HG03378 (cell line): Measurements from ENCODE around the gene LCNL1.
"Not testable (repeated sequence)": the region's sequence is repeated elsewhere in the genome, so short reads cannot be mapped to it uniquely, and the experiment has no call there.

Source experiments
- ATAC-seq: cut with Tn5 transposase; IDR thresholded peaks from one replicate; pipeline ENCODE4 v1.9.1; 2021; ENCODE audit warnings: mild to moderate bottlenecking, moderate library complexity; ENCODE audit not compliant: unreplicated experiment

The LCNL1 gene

DNA sequence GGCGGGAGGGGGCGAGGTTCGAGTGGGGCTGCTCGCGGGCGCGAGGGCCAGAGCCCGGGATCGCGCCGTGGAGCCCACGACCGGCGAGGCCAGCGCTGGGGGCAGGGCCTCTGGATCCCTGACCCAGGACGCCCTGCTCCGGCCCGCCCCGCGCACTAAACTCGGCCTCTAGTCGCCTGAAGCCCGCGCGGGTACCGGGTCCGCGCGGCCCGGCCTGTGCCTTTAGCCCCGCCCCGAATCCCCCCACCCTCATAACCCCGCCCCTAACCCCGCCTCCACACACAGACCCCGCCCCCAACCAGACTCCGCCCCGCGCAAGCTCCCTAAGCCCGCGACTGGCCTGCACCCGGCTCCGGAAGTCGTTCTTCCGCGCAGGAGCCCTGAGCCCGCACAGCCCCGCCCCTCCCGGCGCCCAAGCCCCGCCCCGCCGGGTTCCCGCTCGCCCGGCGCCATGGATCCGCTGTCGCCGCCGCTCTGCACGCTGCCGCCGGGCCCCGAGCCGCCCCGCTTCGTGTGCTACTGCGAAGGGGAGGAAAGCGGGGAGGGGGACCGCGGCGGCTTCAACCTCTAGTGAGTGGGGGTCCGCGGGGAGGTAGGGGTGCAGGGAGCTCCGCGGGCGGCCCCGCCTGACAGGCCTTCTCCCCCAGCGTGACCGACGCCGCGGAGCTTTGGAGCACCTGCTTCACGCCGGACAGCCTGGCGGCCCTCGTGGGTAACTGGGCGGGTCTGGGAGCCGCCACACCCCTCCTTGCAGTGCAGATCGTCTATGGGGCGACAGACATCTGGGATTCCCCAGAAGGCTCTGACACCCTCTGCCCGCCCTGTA is 9.4 kb downstream of the LCNL1 start, which contains the start of gene PAXX:
Gene PAXX (plus strand): TSS at position 430 of the 826 bp plus-strand sequence. CDS start 22 bp downstream, at position 452.
- peak; percentile 66 for ATAC-seq

DNA sequence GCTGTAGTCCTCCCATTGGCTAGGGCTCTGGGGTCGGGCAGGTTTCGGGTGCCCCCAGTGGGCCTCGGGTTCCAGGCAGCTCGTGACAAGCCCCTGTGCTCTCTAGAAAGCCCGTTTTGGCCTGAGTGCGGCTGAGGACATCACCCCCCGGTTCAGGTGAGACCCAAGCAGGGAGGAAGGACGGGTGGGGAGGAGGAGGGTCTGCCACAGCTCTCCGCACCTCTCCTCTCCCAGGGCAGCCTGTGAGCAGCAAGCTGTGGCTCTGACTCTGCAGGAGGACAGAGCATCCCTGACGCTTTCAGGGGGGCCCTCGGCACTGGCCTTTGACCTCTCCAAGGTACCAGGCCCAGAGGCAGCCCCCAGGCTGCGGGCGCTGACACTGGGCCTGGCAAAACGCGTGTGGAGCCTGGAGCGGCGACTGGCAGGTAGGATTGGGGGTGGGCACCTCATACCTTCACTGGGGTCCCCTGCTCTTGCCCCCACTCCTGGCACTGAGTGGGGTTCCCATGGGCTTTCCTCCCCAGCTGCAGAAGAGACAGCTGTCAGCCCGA is 10.1 kb downstream of the LCNL1 start:
- ATAC-seq = peak; percentile 7

DNA sequence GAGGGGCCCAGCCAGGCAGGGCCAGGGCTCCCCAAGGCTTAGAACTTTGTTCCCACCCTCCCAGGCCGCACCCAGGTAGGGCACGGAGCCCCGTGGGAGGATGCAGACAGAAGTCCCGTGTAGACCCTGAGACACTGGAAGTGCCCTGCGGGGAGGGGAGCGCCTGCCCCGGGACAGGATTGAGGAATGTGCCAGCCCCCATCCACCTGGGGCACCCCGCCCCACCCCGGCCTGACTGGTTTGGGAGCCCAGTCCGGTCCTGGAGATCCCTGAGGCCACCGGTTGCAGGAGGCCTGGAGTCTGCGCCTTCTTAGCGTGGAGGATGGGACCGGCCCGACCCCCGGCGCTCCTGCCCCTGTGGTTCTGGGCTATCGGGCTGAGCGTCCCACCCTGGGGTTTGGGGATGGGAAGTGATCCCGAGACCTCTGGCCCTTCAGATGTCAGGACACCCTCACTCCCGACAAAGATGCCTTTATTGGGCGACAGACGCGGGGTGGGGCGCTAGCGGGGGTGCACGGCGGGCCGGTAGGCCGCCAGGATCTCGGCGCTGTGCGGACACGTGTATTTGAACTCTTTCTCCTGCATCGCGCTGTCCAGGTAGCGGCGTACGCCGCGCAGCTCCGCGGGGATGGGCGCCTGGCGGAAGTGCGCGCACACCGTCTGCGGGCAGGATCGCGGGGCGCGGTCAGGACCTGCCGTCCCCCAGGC is 11.5 kb downstream of the LCNL1 start:
- no peak for ATAC-seq

DNA sequence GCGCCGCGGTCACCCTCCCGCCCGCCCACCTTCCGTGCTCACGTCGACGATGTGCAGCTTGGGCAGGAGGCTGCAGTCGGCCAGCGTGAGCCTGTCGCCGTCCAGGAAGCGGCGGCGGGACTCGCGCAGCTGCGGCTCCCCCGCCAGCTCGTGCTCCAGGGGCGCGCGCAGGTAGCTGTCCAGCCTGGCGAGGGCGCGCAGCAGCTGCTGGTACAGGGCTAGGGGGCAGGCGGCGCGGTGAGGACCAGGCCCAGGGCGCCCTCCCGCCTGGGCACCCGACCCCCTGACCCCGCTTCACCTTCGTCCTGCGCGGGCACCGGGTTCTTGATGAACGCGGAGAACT is 12.1 kb downstream of the LCNL1 start:
- ATAC-seq = no peak

DNA sequence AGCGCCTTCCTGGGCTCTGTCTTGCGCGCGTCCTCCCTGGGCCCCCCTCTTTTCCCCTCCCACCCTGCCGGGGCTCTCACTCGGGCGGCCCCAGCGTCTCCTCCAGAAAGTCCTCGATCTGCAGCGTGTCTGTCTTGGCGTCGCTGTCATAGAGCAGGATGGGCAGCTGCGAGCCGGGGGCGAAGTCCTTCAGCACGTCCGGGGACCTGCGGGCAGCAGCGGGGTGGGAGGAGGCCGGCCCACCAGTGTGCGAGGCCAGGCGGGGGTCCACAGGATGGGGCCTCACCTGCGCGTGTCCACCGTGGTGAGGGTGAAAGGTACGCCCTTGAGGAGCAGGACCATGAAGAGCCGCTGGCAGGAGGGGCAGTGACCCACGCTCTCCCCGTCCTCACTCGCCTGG is 12.6 kb downstream of the LCNL1 start:
- no peak for ATAC-seq

DNA sequence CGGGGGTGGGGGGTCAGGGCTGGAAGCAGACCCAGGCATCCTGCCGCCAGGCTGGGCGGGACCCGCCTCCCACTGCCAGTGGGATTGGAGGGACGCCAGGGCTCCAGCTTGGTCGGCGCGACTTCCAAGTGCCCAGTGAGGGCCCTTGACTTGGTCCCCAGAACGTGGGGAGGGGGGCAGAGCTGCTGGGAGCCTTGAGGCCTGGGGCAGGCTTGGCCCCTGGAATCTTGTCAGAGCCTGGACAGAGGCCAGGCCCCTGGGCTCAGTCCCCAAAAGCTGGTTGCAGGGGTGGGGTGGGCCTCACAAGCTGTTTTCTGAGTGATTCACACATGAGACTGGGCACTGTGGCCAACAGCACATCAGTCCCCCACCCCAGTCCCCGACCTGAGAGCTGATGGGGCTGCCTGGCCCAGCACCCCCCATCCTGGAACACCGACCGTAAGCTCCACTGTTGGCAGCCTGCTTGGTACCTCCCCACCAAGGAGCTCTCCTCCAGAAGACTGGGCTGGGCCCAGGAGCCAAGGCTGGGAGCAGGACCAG is 13.0 kb downstream of the LCNL1 start:
- ATAC-seq = no peak

DNA sequence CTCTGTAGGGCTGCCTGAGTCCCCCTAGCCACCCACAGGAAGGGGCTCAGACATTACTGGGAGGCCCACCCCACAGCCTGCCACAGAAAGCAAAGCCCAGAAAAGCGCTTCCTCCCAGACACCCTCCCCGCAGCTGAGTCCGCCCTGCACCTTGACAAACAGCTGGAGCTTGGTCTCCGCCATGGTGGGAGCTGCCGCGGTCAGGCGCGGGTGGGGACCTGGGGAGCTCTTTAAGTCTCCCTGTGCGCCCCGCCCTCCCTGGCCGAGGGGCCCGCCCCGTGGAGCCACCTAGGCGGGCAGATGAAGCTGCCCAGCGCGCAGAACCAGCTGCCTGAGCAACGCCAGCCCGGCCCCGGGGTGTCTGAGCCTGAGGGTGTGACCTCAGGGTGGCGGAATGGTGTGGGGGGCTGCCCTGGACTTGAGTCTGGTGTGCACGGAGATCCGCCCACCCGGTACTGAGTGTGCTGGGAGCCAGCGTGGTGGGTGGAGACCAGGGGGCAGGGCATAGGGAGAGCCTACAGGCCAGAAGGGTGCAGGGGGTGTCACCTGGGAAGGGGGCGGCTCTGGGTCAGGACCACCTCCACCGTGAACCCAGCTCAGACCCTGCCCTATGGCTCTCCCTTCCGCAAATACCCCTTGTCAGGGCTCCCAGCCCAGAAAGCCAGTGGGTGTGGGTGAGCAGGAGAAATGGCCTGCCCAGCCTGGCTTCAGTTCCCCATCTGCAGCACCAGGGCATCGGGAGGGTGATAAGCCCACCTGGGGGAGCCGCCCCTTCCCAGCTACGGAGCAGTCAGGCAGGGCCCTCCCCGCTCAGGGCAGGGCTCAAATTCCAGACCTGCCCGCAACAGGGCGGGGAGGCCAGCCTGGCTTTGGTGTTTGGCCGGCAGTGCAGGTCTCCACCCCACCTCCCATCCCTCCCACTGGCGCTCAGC is 13.8 kb downstream of the LCNL1 start, which contains the start of gene CLIC3:
Gene CLIC3 (minus strand): TSS at position 208 of the 932 bp plus-strand sequence. CDS start 25 bp downstream, at position 183.
- ATAC-seq = no peak

DNA sequence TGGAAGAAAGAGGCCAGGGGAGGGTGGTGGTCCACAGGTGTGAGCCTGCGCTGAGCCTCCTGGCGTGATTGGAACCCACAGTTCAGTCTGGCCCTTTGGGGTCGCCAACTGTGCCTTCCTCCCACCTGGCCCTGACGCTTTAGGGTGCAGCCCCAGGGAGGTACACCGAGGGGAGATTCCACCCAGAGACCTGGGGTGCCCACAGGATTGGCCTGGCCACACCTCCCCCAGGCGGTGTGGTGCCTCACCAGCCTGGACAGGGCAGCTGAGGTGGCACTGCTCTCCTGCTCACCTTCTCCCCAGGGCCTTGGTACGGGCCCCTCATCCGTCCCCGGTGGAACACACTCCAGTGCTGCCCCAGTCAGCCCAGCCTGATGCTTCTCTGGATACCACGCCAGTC is 14.6 kb downstream of the LCNL1 start:
- no peak for ATAC-seq

DNA sequence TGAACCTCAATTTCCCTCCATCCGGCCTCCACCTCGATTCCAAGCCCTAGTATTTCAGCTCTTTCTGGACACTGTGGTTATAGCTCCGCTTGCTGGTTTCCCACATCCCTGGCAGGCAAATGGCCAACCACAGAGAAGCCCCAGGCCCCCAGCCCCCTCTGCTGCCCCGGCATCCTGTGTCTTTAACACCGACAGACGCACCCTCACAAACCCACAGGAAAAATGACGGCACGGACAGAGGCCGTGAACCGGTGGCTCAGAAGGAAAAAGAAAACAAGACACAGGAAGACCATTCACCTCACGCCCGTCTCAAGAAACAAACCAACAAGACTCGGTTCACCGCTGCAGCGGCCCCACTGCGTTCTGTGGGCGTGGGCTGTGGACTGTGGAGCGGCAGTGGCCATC is 15.0 kb downstream of the LCNL1 start:
- ATAC-seq = no peak

DNA sequence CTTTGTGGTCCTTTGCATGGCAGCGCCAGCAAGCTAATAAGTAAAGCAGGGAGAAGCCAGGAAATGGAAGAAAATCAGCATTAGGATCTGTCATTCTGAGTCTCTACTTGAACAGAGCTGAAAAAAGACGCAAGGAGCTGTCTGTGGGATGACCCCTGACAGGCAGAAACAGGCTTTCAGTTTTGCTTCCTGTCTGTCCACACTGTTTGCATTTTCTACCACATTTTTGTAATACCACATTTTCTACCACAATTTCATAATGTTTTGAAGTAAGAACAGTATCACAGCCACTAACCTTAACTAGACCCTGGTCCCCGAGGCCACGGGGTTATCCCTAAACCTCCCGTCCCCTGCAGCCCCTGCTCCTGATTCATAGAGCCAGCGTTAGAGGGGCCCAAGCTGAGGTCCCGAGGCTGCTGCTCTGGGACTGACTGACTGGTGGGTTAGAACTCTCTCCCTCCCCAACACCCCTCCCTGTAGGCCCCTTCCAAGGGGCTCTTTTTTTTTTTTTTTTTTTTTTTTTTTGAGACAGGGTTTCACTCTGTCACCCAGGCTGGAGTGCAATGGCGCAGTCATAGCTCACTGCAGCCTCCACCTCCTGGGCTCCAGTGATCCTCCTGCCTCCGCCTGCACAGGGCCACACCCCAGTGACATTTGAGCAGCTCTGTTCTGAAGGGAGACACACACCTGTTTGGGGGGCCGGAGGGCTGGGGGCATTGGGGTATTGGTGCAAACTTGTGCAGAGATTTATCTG is 17.6 kb downstream of the LCNL1 start:
- peak; percentile 78 for ATAC-seq

DNA sequence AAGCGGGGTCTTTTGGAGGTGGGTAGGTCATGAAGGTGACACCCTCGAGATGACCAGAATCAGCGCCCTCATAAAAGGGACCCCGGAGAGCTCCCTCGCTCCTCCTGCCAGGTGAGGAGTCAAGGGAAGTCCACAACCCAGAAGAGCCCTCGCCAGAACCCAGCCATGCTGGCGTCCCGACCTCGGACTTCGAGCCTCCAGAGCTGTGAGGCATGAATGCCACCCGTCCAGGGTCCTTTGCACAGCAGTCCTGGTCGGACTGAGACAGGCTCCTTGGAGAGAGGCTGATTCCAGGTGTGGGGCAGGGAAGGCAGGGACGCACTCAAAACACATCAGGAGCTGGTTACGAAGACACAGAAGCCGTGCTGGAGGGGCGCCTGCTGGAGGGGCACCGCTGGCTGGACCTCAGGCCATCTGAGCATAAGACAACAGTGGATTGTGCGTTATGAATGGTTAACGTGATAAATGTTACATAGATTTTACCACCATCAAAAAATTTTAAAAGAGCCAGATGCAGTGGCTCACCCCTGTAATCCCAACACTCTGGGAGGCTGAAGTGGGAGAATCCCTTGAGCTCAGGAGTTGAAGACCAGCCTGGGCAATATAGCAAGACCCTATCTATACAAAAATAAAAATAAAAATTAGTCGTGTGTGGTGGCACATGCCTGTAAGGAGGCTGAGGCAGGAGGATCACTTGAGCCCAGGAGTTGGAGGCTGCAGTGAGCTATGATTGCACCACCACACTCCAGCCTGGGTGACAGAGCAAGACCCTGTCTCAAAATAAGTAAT is 19.3 kb downstream of the LCNL1 start:
- no peak for ATAC-seq

DNA sequence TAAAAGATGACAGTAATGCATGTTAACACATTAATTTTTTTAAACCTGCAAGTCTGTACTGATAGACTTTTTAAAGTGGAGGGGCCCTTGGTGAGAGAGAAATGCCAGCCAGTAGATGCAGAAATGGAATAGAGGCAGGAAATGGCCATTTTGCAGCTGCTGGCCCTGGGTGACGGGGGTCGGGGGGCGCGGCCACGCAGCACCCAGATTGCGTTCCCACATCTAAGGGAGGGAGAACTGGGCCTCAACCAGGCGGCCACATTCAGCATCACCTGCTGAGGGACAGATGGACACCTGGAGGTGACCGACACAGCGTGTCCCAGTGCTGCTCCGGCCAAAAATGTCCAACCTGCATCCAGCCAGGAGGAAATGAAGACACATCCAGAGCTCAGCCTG is 19.9 kb downstream of the LCNL1 start:
- ATAC-seq = no peak

DNA sequence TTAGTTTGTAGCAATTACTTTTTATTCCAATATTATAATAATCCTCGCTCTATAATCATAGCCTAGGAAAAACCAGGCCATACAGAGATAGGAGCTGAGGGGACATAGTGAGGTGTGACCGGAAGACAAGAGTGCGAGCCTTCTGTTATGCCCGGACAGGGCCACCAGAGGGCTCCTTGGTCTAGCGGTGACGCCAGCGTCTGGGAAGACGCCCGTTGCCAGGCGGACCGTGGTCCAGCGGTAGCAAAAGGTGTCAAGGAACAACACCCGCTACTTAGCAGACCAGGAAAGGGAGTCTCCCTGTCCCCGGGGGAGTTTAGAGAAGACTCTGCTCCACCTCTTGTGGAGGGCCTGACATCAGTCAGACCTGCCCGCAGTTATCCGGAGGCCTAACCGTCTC is 21.5 kb downstream of the LCNL1 start:
- ATAC-seq = not testable (repeated sequence)

DNA sequence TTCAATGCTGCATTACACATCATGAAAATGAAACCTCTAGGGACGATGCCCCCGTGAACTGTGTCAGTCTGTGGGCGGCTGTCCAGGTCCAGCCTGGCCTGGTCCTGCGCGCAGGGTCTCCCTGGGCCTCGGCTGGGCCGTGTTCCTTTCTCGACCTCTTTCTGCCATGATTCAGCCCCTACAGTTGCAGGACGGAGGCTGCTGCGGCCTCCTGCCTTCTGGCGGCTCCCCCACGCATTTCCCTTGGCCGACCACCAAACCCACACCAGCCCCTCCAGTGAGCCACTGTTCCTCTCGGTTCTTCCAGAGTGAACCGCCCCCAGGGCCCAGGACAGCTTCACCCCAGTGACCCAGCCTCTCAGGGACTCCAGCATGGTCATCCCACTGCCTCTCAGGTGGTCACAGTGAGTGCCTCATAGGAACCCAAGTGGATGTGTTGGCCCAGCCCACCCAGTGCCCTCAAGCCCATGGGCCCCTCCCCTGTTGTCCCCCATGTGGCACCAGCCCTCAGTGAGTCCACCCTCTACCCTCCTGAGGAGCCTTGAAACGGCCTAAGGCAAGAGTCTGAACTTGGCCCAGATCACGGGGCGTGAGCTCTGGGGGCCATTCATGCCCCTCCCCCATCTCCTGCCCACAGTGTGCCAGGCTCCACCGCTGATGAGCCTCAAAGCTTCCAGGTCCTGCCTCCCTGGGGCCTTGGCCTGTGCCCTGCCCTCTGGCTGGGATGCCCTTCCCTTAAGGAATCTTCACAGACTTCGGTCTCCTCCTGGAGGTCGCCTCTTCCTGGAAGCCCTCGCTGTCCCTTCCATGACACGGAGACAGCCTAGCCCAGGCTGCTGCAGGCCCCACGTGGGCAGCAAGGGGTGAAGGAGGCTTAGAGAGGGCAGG is 23.6 kb downstream of the LCNL1 start:
- no peak for ATAC-seq

DNA sequence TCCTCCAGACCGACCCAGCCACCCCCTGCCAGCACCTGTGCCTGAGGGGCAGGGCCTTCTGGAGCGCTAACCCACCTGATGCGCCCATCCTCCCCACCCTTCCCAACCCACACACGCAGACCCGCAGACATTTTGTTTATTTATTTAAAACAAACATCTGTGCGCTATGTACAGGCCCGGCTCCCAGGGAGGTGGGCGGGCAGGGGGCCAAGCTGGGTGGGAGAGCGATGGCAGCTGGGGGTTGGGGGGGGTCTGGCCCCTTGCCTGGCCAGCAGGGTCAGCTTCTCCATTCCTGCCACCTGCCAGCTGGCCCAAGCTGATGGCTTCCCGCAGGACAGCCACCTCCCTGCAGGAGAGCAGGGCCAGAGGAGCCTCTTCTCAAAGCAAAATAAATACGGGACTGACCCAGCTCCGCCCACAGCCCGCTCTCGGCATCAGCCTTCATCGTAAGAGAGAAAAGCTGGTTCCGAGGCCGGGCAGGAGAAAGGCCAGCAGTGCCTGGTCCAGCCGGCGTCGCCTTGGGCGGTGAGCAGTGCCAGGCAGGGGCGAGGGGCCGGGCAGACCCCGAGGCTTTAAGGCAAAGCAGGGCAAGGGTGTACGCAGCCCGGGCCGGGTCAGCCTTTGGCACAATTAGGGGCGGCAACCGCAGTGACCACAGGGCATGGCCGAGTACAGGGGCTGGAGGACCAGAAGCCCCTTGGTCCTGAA is 24.5 kb downstream of the LCNL1 start:
- ATAC-seq = no peak

DNA sequence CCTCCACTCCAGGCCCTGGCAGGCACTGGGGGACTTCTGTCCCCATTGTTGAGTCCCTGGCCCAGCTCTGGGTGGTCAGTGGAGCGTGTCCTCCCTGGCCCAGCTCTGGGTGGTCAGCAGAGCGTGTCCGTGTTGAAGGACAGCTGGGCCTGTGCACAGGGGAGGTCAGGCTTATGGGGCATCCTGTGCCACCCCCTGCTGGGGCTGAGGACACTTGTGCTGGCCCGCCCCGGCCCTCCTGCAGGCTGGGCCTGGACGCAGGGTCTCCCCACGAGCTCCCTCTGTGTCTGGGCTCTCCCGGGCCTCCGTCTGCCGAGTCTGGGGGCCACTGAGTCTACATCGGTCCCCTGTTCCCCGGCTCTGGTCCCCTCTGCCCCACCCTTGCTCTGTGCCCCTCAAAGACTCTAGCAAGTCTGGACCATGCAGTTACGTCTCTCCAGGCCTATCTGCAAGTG is 25.1 kb downstream of the LCNL1 start:
- ATAC-seq = no peak

DNA sequence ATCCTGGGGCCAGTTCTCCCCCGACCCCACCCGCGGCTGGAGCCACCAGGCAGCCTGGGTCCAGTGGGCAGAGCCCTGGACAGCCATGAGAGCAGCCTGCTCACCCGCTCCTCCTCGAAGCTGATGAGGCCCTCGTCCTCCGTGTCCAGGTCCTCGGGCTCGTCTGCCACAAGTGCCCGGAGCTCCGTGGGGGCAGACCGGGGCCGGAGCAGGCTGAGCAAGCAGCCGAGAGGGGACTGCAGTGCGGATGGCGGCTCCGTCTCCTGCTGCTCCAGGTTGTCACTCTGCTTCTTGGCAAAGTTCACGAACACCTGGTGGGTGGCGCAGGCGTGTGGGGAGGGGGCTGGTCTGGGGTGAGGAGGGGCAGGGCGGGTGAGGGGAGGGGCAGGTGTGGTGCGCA is 25.5 kb downstream of the LCNL1 start:
- no peak for ATAC-seq
